ENCODE data around the gene UGT1A4. TPM values are rescaled to one million over a fixed set of nuclear protein-coding genes. Genes with fewer than 3 reads are reported as not detected.

UGT1A4 gene
- polyA plus RNA-seq, 3 donors: not detected

GRCh38 chr2:233780771-233781170 is 62.2 kb downstream of the UGT1A4 start:
- H3K36me3 Mint-ChIP-seq: no peaks in the 10 kb centered on the region
- TF ChIP-seq CTCF (IDR thresholded peaks at IDR 0.05): no peak
- no CpG with 5 or more reads among the region's 4 CpGs for WGBS (ENCODE audit: insufficient coverage)
- H3K4me1 Mint-ChIP-seq: no peaks in the 10 kb centered on the region
- Histone ChIP-seq H3K36me3 (replicated peaks in 1 of 2; ENCODE audit: control insufficient read depth in 1 of 2, insufficient read depth in 2 of 2, low read length in 2 of 2) (no peaks in the 10 kb centered on the region), H3K4me2 (replicated peaks; ENCODE audit: extremely low read depth, low read length, poor library complexity, severe bottlenecking) (no peak overlapping the region), H3K79me2 (ENCODE audit: insufficient read depth, low read length) (no peaks in the 10 kb centered on the region), H2AFZ (ENCODE audit: insufficient read depth, low read depth, low read length, poor library complexity, severe bottlenecking) (no peak overlapping the region), H3K4me3 (replicated peaks in 1 of 3; ENCODE audit: low read depth in 2 of 3, low read length in 3 of 3) (no peak overlapping the region), H3K9me3 (replicated peaks in 1 of 2; ENCODE audit: control insufficient read depth in 1 of 2, insufficient read depth in 1 of 2, low read length in 2 of 2) (peaks cover 9 to 20% of the 10 kb centered on the region in 2 donors), H3K4me1 (ENCODE audit: control insufficient read depth in 1 of 2, insufficient read depth in 2 of 2, low read length in 2 of 2) (no peaks in the 10 kb centered on the region), H4K20me1 (ENCODE audit: insufficient read depth, low read length) (no peaks in the 10 kb centered on the region), H3K27ac (ENCODE audit: low read depth in 1 of 2, low read length in 2 of 2) (no peak overlapping the region), H3K9ac (ENCODE audit: insufficient read depth, low read length, poor library complexity, severe bottlenecking) (no peak overlapping the region), H3K27me3 (ENCODE audit: control insufficient read depth in 2 of 2, insufficient read depth in 2 of 2, low read length in 2 of 2) (no peaks in the 10 kb centered on the region)
- intact Hi-C loops (cut with micrococcal nuclease): no loop called here
- DNase-seq: no peak
- peaks cover 0 to 5% (median 2%) of the 10 kb centered on the region in 3 donors for H3K27me3 Mint-ChIP-seq (ENCODE audit: low read depth in 3 of 3)
- peaks cover 12 to 39% (median 18%) of the 10 kb centered on the region in 7 donors for H3K9me3 Mint-ChIP-seq
- no peak overlapping the region for H3K4me3 Mint-ChIP-seq
- no peak overlapping the region for H3K27ac Mint-ChIP-seq

GRCh38 chr2:233789554-233789953 is 71.0 kb downstream of the UGT1A4 start:
- Histone ChIP-seq H3K79me2 (ENCODE audit: insufficient read depth, low read length) (no peaks in the 10 kb centered on the region), H3K4me1 (ENCODE audit: control insufficient read depth in 1 of 2, insufficient read depth in 2 of 2, low read length in 2 of 2) (no peaks in the 10 kb centered on the region), H4K20me1 (ENCODE audit: insufficient read depth, low read length) (no peaks in the 10 kb centered on the region), H3K36me3 (replicated peaks in 1 of 2; ENCODE audit: control insufficient read depth in 1 of 2, insufficient read depth in 2 of 2, low read length in 2 of 2) (no peaks in the 10 kb centered on the region), H3K9ac (ENCODE audit: insufficient read depth, low read length, poor library complexity, severe bottlenecking) (no peak overlapping the region), H3K4me2 (replicated peaks; ENCODE audit: extremely low read depth, low read length, poor library complexity, severe bottlenecking) (no peak overlapping the region), H2AFZ (ENCODE audit: insufficient read depth, low read depth, low read length, poor library complexity, severe bottlenecking) (no peak overlapping the region), H3K4me3 (replicated peaks in 1 of 3; ENCODE audit: low read depth in 2 of 3, low read length in 3 of 3) (no peak overlapping the region), H3K27me3 (ENCODE audit: control insufficient read depth in 2 of 2, insufficient read depth in 2 of 2, low read length in 2 of 2) (no peaks in the 10 kb centered on the region), H3K9me3 (replicated peaks in 1 of 2; ENCODE audit: control insufficient read depth in 1 of 2, insufficient read depth in 1 of 2, low read length in 2 of 2) (peaks cover 0 to 7% of the 10 kb centered on the region in 2 donors), H3K27ac (ENCODE audit: low read depth in 1 of 2, low read length in 2 of 2) (no peak overlapping the region)
- 100% methylated on average over 5 of the region's 7 CpGs for WGBS (ENCODE audit: insufficient coverage)
- Mint-ChIP-seq H3K27ac (no peak overlapping the region), H3K36me3 (no peaks in the 10 kb centered on the region), H3K4me3 (no peak overlapping the region), H3K4me1 (no peaks in the 10 kb centered on the region), H3K9me3 (peaks cover 4 to 12% (median 8%) of the 10 kb centered on the region in 7 donors), H3K27me3 (ENCODE audit: low read depth in 3 of 3) (peaks cover 2 to 7% (median 4%) of the 10 kb centered on the region in 3 donors)
- TF ChIP-seq CTCF (IDR thresholded peaks at IDR 0.05): no peak
- intact Hi-C loops (cut with micrococcal nuclease): no loop called here
- DNase-seq: no peak

Measured in CD14-positive monocyte (primary cell).